Esophagus squamous epithelium (tissue), 4 donors: ENCODE results near the gene DNAH8.

Source experiments
- POLR2A ChIP-seq, 4 donors: fragments of 450-650 bp; IDR thresholded peaks; one replicate each; pipeline ENCODE4 v1.6.1; 2017; ENCODE audit warnings: antibody characterized with exemption in 4 of 4, mild to moderate bottlenecking in 4 of 4, moderate library complexity in 3 of 4
- TF ChIP-seq, protein P1 (sequence below), 6 experiments: fragments of 450-650 bp in 4 of 6; fragments of 200-600 bp in 2 of 6; sonication (generic) in 2 of 6; IDR thresholded peaks; one replicate each; pipeline ENCODE4 v1.5.1; 2016 to 2019; ENCODE audit warnings: antibody characterized with exemption in 6 of 6, mild to moderate bottlenecking in 4 of 6, moderate library complexity in 4 of 6

DNA sequence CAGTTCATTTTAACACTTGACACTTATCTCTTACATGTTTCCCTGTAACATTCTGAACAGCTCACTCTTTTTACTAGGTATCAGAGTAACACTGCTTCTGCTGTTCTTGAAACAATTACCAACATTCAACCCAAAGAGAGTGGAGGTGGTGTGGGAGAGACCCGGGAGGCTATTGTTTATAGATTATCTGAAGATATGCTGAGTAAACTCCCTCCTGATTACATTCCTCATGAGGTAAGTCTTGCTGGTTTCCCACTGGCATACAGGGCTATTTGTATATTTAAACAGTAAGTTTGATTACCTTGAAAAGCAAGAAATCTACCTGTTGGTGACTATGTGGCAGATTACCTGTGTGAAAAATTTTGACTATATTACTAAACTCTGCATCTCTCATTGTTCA lies 293.6 kb downstream of the DNAH8 start:
- TF ChIP-seq, protein P1, sequence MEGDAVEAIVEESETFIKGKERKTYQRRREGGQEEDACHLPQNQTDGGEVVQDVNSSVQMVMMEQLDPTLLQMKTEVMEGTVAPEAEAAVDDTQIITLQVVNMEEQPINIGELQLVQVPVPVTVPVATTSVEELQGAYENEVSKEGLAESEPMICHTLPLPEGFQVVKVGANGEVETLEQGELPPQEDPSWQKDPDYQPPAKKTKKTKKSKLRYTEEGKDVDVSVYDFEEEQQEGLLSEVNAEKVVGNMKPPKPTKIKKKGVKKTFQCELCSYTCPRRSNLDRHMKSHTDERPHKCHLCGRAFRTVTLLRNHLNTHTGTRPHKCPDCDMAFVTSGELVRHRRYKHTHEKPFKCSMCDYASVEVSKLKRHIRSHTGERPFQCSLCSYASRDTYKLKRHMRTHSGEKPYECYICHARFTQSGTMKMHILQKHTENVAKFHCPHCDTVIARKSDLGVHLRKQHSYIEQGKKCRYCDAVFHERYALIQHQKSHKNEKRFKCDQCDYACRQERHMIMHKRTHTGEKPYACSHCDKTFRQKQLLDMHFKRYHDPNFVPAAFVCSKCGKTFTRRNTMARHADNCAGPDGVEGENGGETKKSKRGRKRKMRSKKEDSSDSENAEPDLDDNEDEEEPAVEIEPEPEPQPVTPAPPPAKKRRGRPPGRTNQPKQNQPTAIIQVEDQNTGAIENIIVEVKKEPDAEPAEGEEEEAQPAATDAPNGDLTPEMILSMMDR (IDR thresholded peaks at IDR 0.05) = no peak
- no peak for TF ChIP-seq POLR2A (IDR thresholded peaks at IDR 0.05)
